C1 segment of cervical spinal cord (tissue), 14 donors: Measurements from ENCODE around the gene PCYOX1L.

Source experiments
- DNase-seq, 14 donors: peaks; one replicate each; lab custom pipeline; 2025; lab: John Stamatoyannopoulos, UW

PCYOX1L gene

GRCh38 chr5:149418910-149419531, 61.2 kb downstream of the PCYOX1L start:
- no peak for DNase-seq
